GM12878 (cell line): Measurements from ENCODE around the gene ZNF474. TPM values are rescaled to one million over a fixed set of nuclear protein-coding genes. Genes with fewer than 3 reads are reported as not detected.

Experiments
- ATAC-seq: fragments of 200-7000 bp; cut with Tn5 transposase; 3 replicates; pipeline ENCODE4 v1.9.1; 2020; ENCODE audit warnings: mild to moderate bottlenecking, moderate library complexity
- BruUV-seq: library from RNA; stranded (reverse); fragments of 400-500 nt; replicated peaks from 2 replicates; lab custom pipeline; 2021; lab: Mats Ljungman, UMichigan
- CTCF ChIA-PET: fragments of 300-600 bp; sonication (Branson Sonifier 250); formaldehyde crosslinking; extraction: SDS; loops from one replicate; lab custom pipeline; 2021; ENCODE audit warnings: inconsistent platforms; lab: Yijun Ruan, JAX
- POLR2A ChIA-PET: fragments of 350-600 bp; formaldehyde crosslinking; extraction: SDS; loops from one replicate; lab custom pipeline; 2021; ENCODE audit warnings: inconsistent platforms; lab: Charles Lee
- RAD21 ChIA-PET: fragments of 300-600 bp; sonication (Branson Sonifier 250); formaldehyde crosslinking; loops from one replicate; lab custom pipeline; 2023; ENCODE audit warnings: antibody characterized with exemption; ENCODE audit not compliant: unreplicated experiment; lab: Charles Lee
- SMC1A ChIA-PET: fragments of 300-600 bp; sonication (Branson Sonifier 250); formaldehyde crosslinking; loops from one replicate; lab custom pipeline; 2023; ENCODE audit not compliant: unreplicated experiment, uncharacterized antibody; lab: Charles Lee
- DNase-seq: peaks from one replicate; pipeline ENCODE4 v3.0.0-alpha.2; 2011; ENCODE audit warnings: low read depth, low spot score
- FAIRE-seq: peaks from 3 replicates; lab custom pipeline; 2011; peaks lifted over from hg19 to GRCh38; lab: Jason Lieb, UNC
- H2AFZ ChIP-seq: 2 replicates; pipeline ENCODE4 v1.6.0; 2011; ENCODE audit warnings: low read depth, low read length, control low read depth; ENCODE audit not compliant: control insufficient read depth
- H3K27ac ChIP-seq: 2 replicates; pipeline ENCODE4 v1.5.1; 2011; ENCODE audit warnings: control low read depth; ENCODE audit not compliant: control insufficient read depth, insufficient read depth
- H3K27me3 ChIP-seq, 2 experiments: replicated peaks in 1 of 2; 2 replicates each; pipeline versions ENCODE4 v1.6.0 to v1.6.1; 2011; ENCODE audit warnings: low read length in 1 of 2; ENCODE audit not compliant: control insufficient read depth in 2 of 2, insufficient read depth in 2 of 2
- H3K36me3 ChIP-seq, 2 experiments: 2 replicates each; pipeline ENCODE4 v1.5.1; 2011; ENCODE audit warnings: low read length in 1 of 2; ENCODE audit not compliant: control insufficient read depth in 2 of 2, insufficient read depth in 2 of 2
- H3K4me1 ChIP-seq: 2 replicates; pipeline ENCODE4 v1.6.1; 2011; ENCODE audit warnings: mild to moderate bottlenecking, low read length, moderate library complexity, mixed read lengths; ENCODE audit not compliant: control insufficient read depth, insufficient read depth
- H3K4me2 ChIP-seq: 2 replicates; pipeline ENCODE4 v1.6.0; 2011; ENCODE audit warnings: control low read depth; ENCODE audit not compliant: control insufficient read depth, insufficient read depth
- H3K4me3 ChIP-seq: fragments of 200-600 bp; sonication (generic); 2 replicates; pipeline ENCODE4 v1.5.1; 2016
- H3K79me2 ChIP-seq: 2 replicates; pipeline ENCODE4 v1.6.0; 2011; ENCODE audit warnings: low read length; ENCODE audit not compliant: control insufficient read depth, insufficient read depth
- H3K9ac ChIP-seq: 2 replicates; pipeline ENCODE4 v1.8.0; 2011; ENCODE audit warnings: low read length, control low read depth, mixed read lengths; ENCODE audit not compliant: control insufficient read depth, insufficient read depth
- H3K9me3 ChIP-seq: replicated peaks from 3 replicates; pipeline ENCODE4 v1.5.1; 2011; ENCODE audit warnings: mild to moderate bottlenecking, low read length; ENCODE audit not compliant: control insufficient read depth, insufficient read depth
- H4K20me1 ChIP-seq: 2 replicates; pipeline ENCODE4 v1.6.0; 2011; ENCODE audit not compliant: control insufficient read depth, insufficient read depth
- ATF7 ChIP-seq: fragments of 450-650 bp; IDR thresholded peaks from 2 replicates; pipeline ENCODE4 v1.6.1; 2016; ENCODE audit warnings: low read depth, mild to moderate bottlenecking
- CBFB ChIP-seq: IDR thresholded peaks from 2 replicates; pipeline ENCODE4 v1.6.1; 2016; ENCODE audit warnings: antibody characterized with exemption, low read depth
- CBX5 ChIP-seq: sonication (generic); IDR thresholded peaks from 2 replicates; pipeline ENCODE4 v1.6.1; 2016; ENCODE audit warnings: low read depth, moderate library complexity, mild to moderate bottlenecking, inconsistent platforms
- CHD1 ChIP-seq: IDR thresholded peaks from 2 replicates; pipeline ENCODE4 v1.6.1; 2012; ENCODE audit warnings: low read depth, low read length, improper control_type of control experiment
- DPF2 ChIP-seq: fragments of 450-650 bp; IDR thresholded peaks from 2 replicates; pipeline ENCODE4 v1.6.1; 2017; ENCODE audit warnings: mild to moderate bottlenecking
- HDAC6 ChIP-seq: fragments of 200-600 bp; sonication (generic); IDR thresholded peaks from one replicate; pipeline ENCODE4 v1.8.0; 2017; ENCODE audit warnings: antibody characterized with exemption; ENCODE audit not compliant: unreplicated experiment
- KDM1A ChIP-seq: fragments of 200-600 bp; sonication (generic); IDR thresholded peaks from 2 replicates; pipeline ENCODE4 v1.6.1; 2016; ENCODE audit warnings: borderline replicate concordance
- MEF2A ChIP-seq: IDR thresholded peaks from 2 replicates; pipeline ENCODE4 v1.6.1; 2011; ENCODE audit warnings: low read depth, mild to moderate bottlenecking, low read length, moderate library complexity; ENCODE audit not compliant: insufficient read depth
- NFXL1 ChIP-seq: fragments of 450-650 bp; IDR thresholded peaks from 2 replicates; pipeline ENCODE4 v1.6.1; 2017; ENCODE audit warnings: antibody characterized with exemption, mild to moderate bottlenecking, borderline replicate concordance
- NR2C2 ChIP-seq: IDR thresholded peaks from 2 replicates; pipeline ENCODE4 v1.6.1; 2011; ENCODE audit warnings: borderline replicate concordance, low read depth; ENCODE audit not compliant: control insufficient read depth, insufficient read length
- POLR2AphosphoS2 ChIP-seq: IDR thresholded peaks from 2 replicates; pipeline ENCODE4 v1.6.1; 2011; ENCODE audit warnings: low read depth, mild to moderate bottlenecking, low read length, improper control_type of control experiment, moderate library complexity
- RAD51 ChIP-seq: fragments of 450-650 bp; IDR thresholded peaks from 2 replicates; pipeline ENCODE4 v1.6.1; 2016; ENCODE audit warnings: moderate library complexity, mild to moderate bottlenecking, inconsistent platforms
- SIN3A ChIP-seq: IDR thresholded peaks from 2 replicates; pipeline ENCODE4 v1.6.1; 2012; ENCODE audit warnings: low read depth, low read length, improper control_type of control experiment
- SMARCA5 ChIP-seq: fragments of 450-650 bp; IDR thresholded peaks from 2 replicates; pipeline ENCODE4 v1.6.1; 2017; ENCODE audit warnings: mild to moderate bottlenecking
- SRF ChIP-seq, 2 experiments: IDR thresholded peaks; 2 replicates each; pipeline ENCODE4 v1.6.1; 2011; ENCODE audit warnings: low read depth in 2 of 2, low read length in 2 of 2, mild to moderate bottlenecking in 1 of 2, moderate library complexity in 1 of 2
- STAT1 ChIP-seq: fragments of 450-650 bp; conservative IDR thresholded peaks from 2 replicates; pipeline ENCODE4 v1.6.1; 2014; ENCODE audit warnings: antibody characterized with exemption, mild to moderate bottlenecking
- ZNF622 ChIP-seq: fragments of 450-650 bp; IDR thresholded peaks from 2 replicates; pipeline ENCODE4 v1.6.1; 2017; ENCODE audit warnings: mild to moderate bottlenecking, inconsistent platforms
- WGBS: methylation state at CpG from one replicate; pipeline ENCODE4 v1.1.6; 2016; ENCODE audit warnings: low lambda C conversion rate; ENCODE audit not compliant: insufficient replicate concordance, insufficient coverage; ENCODE audit errors: missing lambda C conversion rate; 5-methylcytosine and 5-hydroxymethylcytosine counted together
- in situ Hi-C: fragments of 300-500 bp; cut with MboI; formaldehyde crosslinking; loops from 9 replicates; pipeline ENCODE4 v1.14.3; 2018; ENCODE audit warnings: mixed read lengths
- intact Hi-C: fragments of 100-400 bp; cut with micrococcal nuclease; formaldehyde crosslinking; loops from one replicate; pipeline ENCODE4 v1.14.2; 2022; ENCODE audit not compliant: unreplicated experiment
- polyA plus RNA-seq, 11 experiments: library from polyadenylated mRNA; depleted of rRNA in 4 of 11; unstranded in 6 of 11; stranded (reverse) in 5 of 11; fragments of >200 nt; fragmentation: Nextera tagmentation in 4 of 11; fragmentation: Illumina TruSeq in 1 of 11; extraction: Ambion mirVana in 4 of 11; extraction: Trizol in 1 of 11; gene quantifications; 1 replicate in 1 of 11; 2 replicates in 10 of 11; pipeline versions ENCODE4 v1.2.1 to v1.2.3, GENCODE V29; 2011 to 2016; ENCODE audit warnings: inconsistent platforms in 2 of 11, missing spikeins in 2 of 11, low read depth in 1 of 11
- total RNA-seq, 4 experiments: library from RNA; depleted of rRNA in 3 of 4; stranded (reverse); fragments of >200 nt in 3 of 4; fragmentation: Illumina TruSeq in 1 of 4; extraction: Trizol in 1 of 4; gene quantifications; 2 replicates each; pipeline versions ENCODE4 v1.2.1 to v1.2.3, GENCODE V29; 2013 to 2021

Gene ZNF474
- total and polyA plus RNA-seq, 10 of the 15 experiments (the other 5 are each of a cell fraction or from before 2014, with no cell fraction given), result 0.06 to 0.97 (median 0.13) TPM; not detected in 3

DNA sequence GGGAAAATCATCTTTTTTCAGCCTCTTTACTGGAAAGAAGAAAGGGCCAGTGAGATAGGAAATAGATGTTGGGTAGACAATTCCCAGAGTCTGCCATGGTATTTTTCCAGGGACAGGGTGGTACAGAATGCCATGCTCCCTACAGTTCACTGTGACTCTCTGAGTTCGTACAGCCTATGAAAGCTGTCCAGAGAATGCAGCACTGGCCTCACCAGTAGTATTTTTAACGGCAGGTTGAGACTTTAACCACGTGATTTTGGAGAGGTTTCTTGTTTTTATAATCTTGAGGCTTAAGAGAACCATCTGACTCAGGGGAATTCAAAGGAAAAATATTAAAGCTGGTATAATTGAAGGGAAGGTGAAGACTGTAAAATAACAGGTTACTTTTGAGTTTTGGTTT lies 10.1 kb upstream of the ZNF474 start:
- no peaks in the 10 kb centered on the region for H3K27me3 ChIP-seq
- ATAC-seq, result no peak
- no TSS peak for BruUV-seq
- H3K27ac ChIP-seq, result no peak overlapping the region
- ChIA-PET SMC1A (no interaction called here), CTCF (no interaction called here), POLR2A (no interaction called here), RAD21 (no interaction called here)
- no peak for TF ChIP-seq MEF2A
- no peak for TF ChIP-seq SIN3A
- TF ChIP-seq CHD1, result no peak
- TF ChIP-seq ZNF622, result no peak
- no peak for TF ChIP-seq HDAC6
- no peak for TF ChIP-seq NFXL1
- TF ChIP-seq SMARCA5, result no peak
- TF ChIP-seq SRF (IDR thresholded peaks at IDR 0.05; ENCODE audit: low read depth in 2 of 2, low read length in 2 of 2), result no peak
- no peak for TF ChIP-seq STAT1
- no peak for TF ChIP-seq RAD51
- no peak for TF ChIP-seq ATF7
- TF ChIP-seq KDM1A, result no peak
- no peak for TF ChIP-seq CBFB
- TF ChIP-seq CBX5, result no peak
- no peak for TF ChIP-seq POLR2AphosphoS2
- no peak for TF ChIP-seq DPF2
- TF ChIP-seq NR2C2, result no peak
- no peaks in the 10 kb centered on the region for H3K79me2 ChIP-seq
- no peak overlapping the region for H3K9ac ChIP-seq
- DNase-seq, result no peak
- no peaks in the 10 kb centered on the region for H3K36me3 ChIP-seq
- H3K9me3 ChIP-seq, result no peaks in the 10 kb centered on the region
- WGBS, result 0% methylated on average over 3 of the region's 3 CpGs
- no peak for FAIRE-seq
- intact Hi-C loops, result no loop called here
- no peaks in the 10 kb centered on the region for H3K4me1 ChIP-seq
- in situ Hi-C loops, result no loop called here
- H3K4me2 ChIP-seq, result no peak overlapping the region
- no peaks in the 10 kb centered on the region for H4K20me1 ChIP-seq
- H3K4me3 ChIP-seq, result no peak overlapping the region
- no peak overlapping the region for H2AFZ ChIP-seq
